HepG2 (cell line): Measurements from ENCODE around the gene SNRNP35. TPM values are rescaled to one million over a fixed set of nuclear protein-coding genes. Genes with fewer than 3 reads are reported as not detected.
"Not testable (repeated sequence)": the region's sequence is repeated elsewhere in the genome, so short reads cannot be mapped to it uniquely, and the experiment has no call there.

ENCODE experiments used
- ATAC-seq: fragments of 200-7000 bp; cut with Tn5 transposase; 3 replicates; pipeline ENCODE4 v1.9.1; 2020; ENCODE audit warnings: mild to moderate bottlenecking, moderate library complexity
- BruUV-seq: library from RNA; stranded (reverse); fragments of 400-500 nt; replicated peaks from 2 replicates; lab custom pipeline; 2021; lab: Mats Ljungman, UMichigan
- CTCF ChIA-PET: fragments of 300-600 bp; formaldehyde crosslinking; extraction: SDS; loops from one replicate; lab custom pipeline; 2021; ENCODE audit warnings: low total read pairs, inconsistent platforms, low intra/inter-chr PET ratio; lab: Yijun Ruan, JAX
- POLR2A ChIA-PET: fragments of 350-600 bp; sonication (Branson Sonifier 250); formaldehyde crosslinking; loops from one replicate; lab custom pipeline; 2020; ENCODE audit warnings: antibody characterized with exemption, inconsistent platforms; lab: Yijun Ruan, JAX
- DNase-seq: peaks from one replicate; pipeline ENCODE4 v3.0.0-alpha.2; 2015; ENCODE audit warnings: low spot score
- FAIRE-seq: peaks from 3 replicates; lab custom pipeline; 2011; peaks lifted over from hg19 to GRCh38; lab: Jason Lieb, UNC
- H2AFZ ChIP-seq: one replicate; pipeline ENCODE4 v1.6.1; 2011; ENCODE audit warnings: low read length, inconsistent platforms
- H3K27ac ChIP-seq: fragments of 300-600 bp; 3 replicates; pipeline ENCODE4 v1.8.0; 2011; ENCODE audit warnings: mixed run types, mild to moderate bottlenecking, mixed read lengths, low read length, inconsistent platforms; ENCODE audit not compliant: insufficient read depth; ENCODE audit errors: extremely low read length
- H3K27me3 ChIP-seq, 2 experiments: fragments of 200-600 bp in 1 of 2; 2 replicates in 1 of 2; 3 replicates in 1 of 2; pipeline versions ENCODE4 v1.6.0 to v1.8.0; 2011; ENCODE audit warnings: low read length in 2 of 2, mild to moderate bottlenecking in 2 of 2, moderate library complexity in 2 of 2, inconsistent platforms in 1 of 2; ENCODE audit not compliant: insufficient read depth in 2 of 2, control insufficient read depth in 1 of 2
- H3K36me3 ChIP-seq, 2 experiments: fragments of 200-600 bp in 1 of 2; replicated peaks in 1 of 2; 2 replicates in 1 of 2; 3 replicates in 1 of 2; pipeline versions ENCODE4 v1.5.1 to v1.8.0; 2011; ENCODE audit warnings: low read length in 2 of 2, inconsistent platforms in 1 of 2; ENCODE audit not compliant: insufficient read depth in 2 of 2, control insufficient read depth in 1 of 2
- H3K4me1 ChIP-seq: 2 replicates; pipeline ENCODE4 v1.5.1; 2012; ENCODE audit warnings: low read length, inconsistent platforms; ENCODE audit not compliant: insufficient read depth
- H3K4me2 ChIP-seq: 2 replicates; pipeline ENCODE4 v1.6.0; 2011; ENCODE audit warnings: low read depth, low read length, inconsistent platforms
- H3K4me3 ChIP-seq, 3 experiments: fragments of 200-600 bp in 1 of 3; sonication (generic), shearing (Covaris generic) in 1 of 3; replicated peaks in 1 of 3; 2 replicates each; pipeline ENCODE4 v1.5.1; 2011 to 2016; ENCODE audit warnings: low read length in 3 of 3, inconsistent platforms in 2 of 3, low read depth in 2 of 3, mild to moderate bottlenecking in 2 of 3, control low read depth in 1 of 3, mixed read lengths in 1 of 3; ENCODE audit not compliant: insufficient read depth in 1 of 3
- H3K79me2 ChIP-seq: one replicate; pipeline ENCODE4 v1.6.1; 2011; ENCODE audit warnings: low read length, inconsistent platforms; ENCODE audit not compliant: insufficient read depth
- H3K9ac ChIP-seq: 2 replicates; pipeline ENCODE4 v1.6.0; 2011; ENCODE audit warnings: mild to moderate bottlenecking, low read depth, low read length, inconsistent platforms; ENCODE audit not compliant: insufficient read depth
- H3K9me3 ChIP-seq: 2 replicates; pipeline ENCODE4 v1.5.1; 2012; ENCODE audit warnings: mild to moderate bottlenecking, low read length
- H4K20me1 ChIP-seq: 2 replicates; pipeline ENCODE4 v1.6.0; 2011; ENCODE audit warnings: inconsistent platforms, mild to moderate bottlenecking, low read length, moderate library complexity; ENCODE audit not compliant: insufficient read depth
- LBX2 ChIP-seq: sonication (generic); formaldehyde crosslinking; IDR thresholded peaks from 2 replicates; pipeline ENCODE4 v1.5.0; 2020; ENCODE audit warnings: missing genetic modification reagents, mild to moderate bottlenecking, borderline replicate concordance
- RARA ChIP-seq: IDR thresholded peaks from 2 replicates; pipeline ENCODE4 v1.6.1; 2016; ENCODE audit warnings: missing genetic modification reagents, missing compliant biosample characterization
- ZNF609 ChIP-seq: sonication (generic); formaldehyde crosslinking; IDR thresholded peaks from 2 replicates; pipeline ENCODE4 v1.4.0; 2020; ENCODE audit warnings: mild to moderate bottlenecking, missing genetic modification reagents, borderline replicate concordance
- WGBS: methylation state at CpG from one replicate; pipeline ENCODE4 v1.1.6; 2017; ENCODE audit warnings: low lambda C conversion rate; 5-methylcytosine and 5-hydroxymethylcytosine counted together
- in situ Hi-C: cut with HindIII; loops from 2 replicates; pipeline ENCODE4 v1.10.0; 2017; ENCODE audit warnings: low pct_unique_long_range_greater_than_20kb; ENCODE audit not compliant: extremely low pct_ligation_motif_present
- intact Hi-C: fragments of 100-400 bp; cut with micrococcal nuclease; formaldehyde crosslinking; loops from one replicate; pipeline ENCODE4 v1.10.0; 2022; ENCODE audit not compliant: unreplicated experiment
- polyA plus RNA-seq, 8 experiments: library from polyadenylated mRNA; depleted of rRNA in 3 of 8; stranded (reverse) in 7 of 8; unstranded in 1 of 8; fragments of >200 nt; fragmentation: Illumina TruSeq in 4 of 8; extraction: Trizol in 4 of 8; gene quantifications; 2 replicates each; pipeline versions ENCODE4 v1.2.1 to v1.2.3, GENCODE V29; 2011 to 2016; ENCODE audit warnings: low read depth in 4 of 8, missing spikeins in 1 of 8, mixed read lengths in 1 of 8; ENCODE audit not compliant: insufficient read depth in 1 of 8
- total RNA-seq, 5 experiments: library from RNA; depleted of rRNA; stranded (reverse); fragments of >200 nt; fragmentation: Illumina TruSeq; extraction: Trizol; gene quantifications; 2 replicates each; pipeline ENCODE4 v1.2.3, GENCODE V29; 2016; ENCODE audit warnings: low read depth in 1 of 5

SNRNP35 gene
- total and polyA plus RNA-seq, 2 of the 13 experiments (the other 11 are each of a cell fraction or from before 2014, with no cell fraction given), result 11.3 to 22.6 TPM

GRCh38 chr12:123453165-123453564, 4.8 kb upstream of the SNRNP35 start (continued):
- TF ChIP-seq ZNF609 (CRISPR knock-in tag), result no peak
- TF ChIP-seq RARA (CRISPR knock-in tag), result no peak
- TF ChIP-seq LBX2 (CRISPR knock-in tag), result no peak

DNA sequence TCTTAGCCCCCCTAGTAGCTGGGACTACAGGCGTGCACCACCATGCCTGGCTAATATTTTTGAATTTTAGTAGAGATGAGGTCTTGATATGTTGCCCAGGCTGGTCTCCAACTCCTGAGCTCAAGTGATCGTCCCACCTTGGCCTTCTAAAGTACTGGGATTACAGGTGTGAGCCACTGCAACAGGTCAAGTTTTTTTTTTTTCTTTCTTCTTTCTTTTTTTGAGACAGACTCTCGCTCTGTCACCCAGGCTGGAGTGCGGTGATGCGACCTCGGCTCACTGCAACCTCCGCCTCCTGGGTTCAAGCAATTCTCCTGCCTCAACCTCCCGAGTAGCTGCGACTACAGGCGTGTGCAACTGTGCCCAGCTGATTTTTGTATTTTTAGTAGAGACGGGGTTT, 5.2 kb downstream of the SNRNP35 start:
- BruUV-seq, in situ Hi-C loops, H3K4me3 ChIP-seq: not testable (repeated sequence)

More for the DNA sequence above, 5.2 kb downstream of the SNRNP35 start:
- Histone ChIP-seq H3K4me1 (peaks cover 18% of the 10 kb centered on the region), H3K79me2 (peaks cover 27% of the 10 kb centered on the region), H3K36me3 (peaks cover 4 to 18% of the 10 kb centered on the region in 2 experiments; a peak in 4 of 5 replicates)
- 97% methylated on average over 11 of the region's 11 CpGs for WGBS
- H4K20me1 ChIP-seq, DNase-seq, CTCF ChIA-PET, H2AFZ ChIP-seq, H3K27me3 ChIP-seq, intact Hi-C loops, H3K27ac ChIP-seq, H3K9ac ChIP-seq, H3K4me2 ChIP-seq, FAIRE-seq, H3K9me3 ChIP-seq, ATAC-seq, POLR2A ChIA-PET: not testable (repeated sequence)
